Measurements from ENCODE around the gene FXYD6. TPM values are rescaled to one million over a fixed set of nuclear protein-coding genes. Genes with fewer than 3 reads are reported as not detected.

FXYD6 gene
- total RNA-seq, 2 donors from 2014 or later = 6.4 to 29.8 TPM

- Histone ChIP-seq H3K9me3 (no peaks in the 10 kb centered on the region), H3K4me3 (no peak overlapping the region), H3K9ac (ENCODE audit: low read depth in 2 of 2, low read length in 2 of 2) (no peak overlapping the region), H3K27me3 (no peaks in the 10 kb centered on the region), H3K36me3 (no peaks in the 10 kb centered on the region), H3K27ac (no peak overlapping the region), H3K4me1 (no peaks in the 10 kb centered on the region)
- intact Hi-C loops (cut with DNase I) = no loop called here
- TF ChIP-seq CTCF (IDR thresholded peaks at IDR 0.05) = no peak
- DNase-seq = peak; percentile 10
Observed at GRCh38 chr11:117837070-117837776, 39.2 kb downstream of the FXYD6 start.

GRCh38 chr11:117836077-117836960, 40.1 kb downstream of the FXYD6 start:
- Histone ChIP-seq H3K9ac (ENCODE audit: low read depth in 2 of 2, low read length in 2 of 2) (no peak overlapping the region), H3K4me1 (no peaks in the 10 kb centered on the region), H3K27me3 (no peaks in the 10 kb centered on the region), H3K4me3 (no peak overlapping the region), H3K27ac (no peak overlapping the region), H3K36me3 (no peaks in the 10 kb centered on the region), H3K9me3 (no peaks in the 10 kb centered on the region)
- no peak for TF ChIP-seq CTCF (IDR thresholded peaks at IDR 0.05)
- intact Hi-C loops (cut with DNase I) = no loop called here
- DNase-seq = peak; percentile 17

DNA sequence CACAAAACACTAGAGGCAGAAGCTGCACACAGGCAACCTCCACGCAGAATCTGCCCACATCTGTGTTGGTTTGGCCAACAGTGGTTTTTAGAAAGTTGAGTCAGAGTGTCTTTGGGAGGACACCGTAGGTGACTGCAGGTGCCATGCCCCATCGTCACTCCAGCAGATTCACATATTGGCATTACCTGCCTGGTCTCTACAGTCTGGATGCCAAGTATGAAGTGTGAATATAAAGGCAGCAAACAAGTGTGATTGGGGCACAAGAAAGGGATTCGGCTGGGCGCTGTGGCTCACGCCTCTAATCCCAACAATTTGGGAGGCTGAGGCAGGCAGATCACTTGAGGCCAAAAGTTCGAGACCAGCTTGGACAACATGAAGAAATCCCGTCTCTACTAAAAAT, 40.9 kb downstream of the FXYD6 start:
- no peaks in the 10 kb centered on the region for H3K4me1 ChIP-seq
- H3K9ac ChIP-seq (ENCODE audit: low read depth in 2 of 2, low read length in 2 of 2) = no peak overlapping the region
- intact Hi-C loops (cut with DNase I) = no loop called here
- H3K27ac ChIP-seq = no peak overlapping the region
- H3K27me3 ChIP-seq = no peaks in the 10 kb centered on the region
- TF ChIP-seq CTCF (IDR thresholded peaks at IDR 0.05) = no peak
- no peak overlapping the region for H3K4me3 ChIP-seq
- no peaks in the 10 kb centered on the region for H3K36me3 ChIP-seq
- no peaks in the 10 kb centered on the region for H3K9me3 ChIP-seq
- DNase-seq = no peak

DNA sequence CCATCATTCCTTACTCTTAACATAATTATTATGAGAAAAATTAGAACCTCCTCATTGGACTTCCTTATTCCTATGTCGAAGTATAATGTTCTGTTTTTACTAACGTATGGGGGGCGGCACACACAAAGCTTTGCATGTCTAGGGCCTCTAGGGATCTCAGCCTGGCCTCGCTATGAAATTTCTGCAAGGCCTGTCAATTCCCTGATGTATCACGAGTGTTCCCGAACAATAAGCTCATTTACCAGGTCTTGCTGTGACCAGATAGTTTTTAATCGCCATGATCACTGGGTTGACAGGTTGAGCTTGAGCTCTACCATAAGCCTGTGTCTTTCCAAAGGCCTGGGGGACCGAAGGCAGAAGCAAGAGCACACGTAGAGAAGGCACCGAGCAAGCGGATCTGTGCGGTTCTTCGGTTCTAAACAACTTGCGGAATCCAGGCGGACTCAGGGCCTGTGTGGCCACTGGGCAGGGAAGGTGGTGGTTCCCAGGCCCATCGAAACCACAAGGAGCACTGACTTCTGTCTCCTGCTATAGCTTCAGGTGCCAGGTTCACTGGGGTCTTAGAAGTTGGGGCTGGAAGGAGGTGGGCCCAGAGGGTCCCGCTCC, 41.5 kb downstream of the FXYD6 start:
- H3K9ac ChIP-seq (ENCODE audit: low read depth in 2 of 2, low read length in 2 of 2) = no peak overlapping the region
- H3K4me1 ChIP-seq = no peaks in the 10 kb centered on the region
- intact Hi-C loops (cut with DNase I) = no loop called here
- no peaks in the 10 kb centered on the region for H3K9me3 ChIP-seq
- no peaks in the 10 kb centered on the region for H3K36me3 ChIP-seq
- no peak for TF ChIP-seq CTCF (IDR thresholded peaks at IDR 0.05)
- H3K27ac ChIP-seq = no peak overlapping the region
- H3K27me3 ChIP-seq = no peaks in the 10 kb centered on the region
- H3K4me3 ChIP-seq = no peak overlapping the region
- DNase-seq = peak; percentile 16

- TF ChIP-seq CTCF (IDR thresholded peaks at IDR 0.05) = no peak
- no peaks in the 10 kb centered on the region for H3K9me3 ChIP-seq
- peak overlapping the region; percentile 50 for H3K27ac ChIP-seq
- peak overlapping the region in 1 of 2 donors; percentile 15 for H3K9ac ChIP-seq (ENCODE audit: low read depth in 2 of 2, low read length in 2 of 2)
- H3K36me3 ChIP-seq = no peaks in the 10 kb centered on the region
- H3K4me3 ChIP-seq = no peak overlapping the region
- no peaks in the 10 kb centered on the region for H3K27me3 ChIP-seq
- no peaks in the 10 kb centered on the region for H3K4me1 ChIP-seq
- DNase-seq = peak; percentile 16
- intact Hi-C loops (cut with DNase I) = no loop called here
Observed at GRCh38 chr11:117834068-117834810, 42.2 kb downstream of the FXYD6 start.

All from colonic mucosa (tissue), 4 donors.